GM12878 (cell line): ENCODE measurements around the gene LAMP5. TPM values are rescaled to one million over a fixed set of nuclear protein-coding genes. Genes with fewer than 3 reads are reported as not detected.

Experiments
- ATAC-seq: fragments of 200-7000 bp; cut with Tn5 transposase; 3 replicates; pipeline ENCODE4 v1.9.1; 2020; ENCODE audit warnings: mild to moderate bottlenecking, moderate library complexity
- BruUV-seq: library from RNA; stranded (reverse); fragments of 400-500 nt; replicated peaks from 2 replicates; lab custom pipeline; 2021; lab: Mats Ljungman, UMichigan
- CTCF ChIA-PET: fragments of 300-600 bp; sonication (Branson Sonifier 250); formaldehyde crosslinking; extraction: SDS; loops from one replicate; lab custom pipeline; 2021; ENCODE audit warnings: inconsistent platforms; lab: Yijun Ruan, JAX
- POLR2A ChIA-PET: fragments of 350-600 bp; formaldehyde crosslinking; extraction: SDS; loops from one replicate; lab custom pipeline; 2021; ENCODE audit warnings: inconsistent platforms; lab: Charles Lee
- RAD21 ChIA-PET: fragments of 300-600 bp; sonication (Branson Sonifier 250); formaldehyde crosslinking; loops from one replicate; lab custom pipeline; 2023; ENCODE audit warnings: antibody characterized with exemption; ENCODE audit not compliant: unreplicated experiment; lab: Charles Lee
- SMC1A ChIA-PET: fragments of 300-600 bp; sonication (Branson Sonifier 250); formaldehyde crosslinking; loops from one replicate; lab custom pipeline; 2023; ENCODE audit not compliant: unreplicated experiment, uncharacterized antibody; lab: Charles Lee
- DNase-seq: peaks from one replicate; pipeline ENCODE4 v3.0.0-alpha.2; 2011; ENCODE audit warnings: low read depth, low spot score
- FAIRE-seq: peaks from 3 replicates; lab custom pipeline; 2011; peaks lifted over from hg19 to GRCh38; lab: Jason Lieb, UNC
- H2AFZ ChIP-seq: 2 replicates; pipeline ENCODE4 v1.6.0; 2011; ENCODE audit warnings: low read depth, low read length, control low read depth; ENCODE audit not compliant: control insufficient read depth
- H3K27ac ChIP-seq: 2 replicates; pipeline ENCODE4 v1.5.1; 2011; ENCODE audit warnings: control low read depth; ENCODE audit not compliant: control insufficient read depth, insufficient read depth
- H3K27me3 ChIP-seq, 2 experiments: replicated peaks in 1 of 2; 2 replicates each; pipeline versions ENCODE4 v1.6.0 to v1.6.1; 2011; ENCODE audit warnings: low read length in 1 of 2; ENCODE audit not compliant: control insufficient read depth in 2 of 2, insufficient read depth in 2 of 2
- H3K36me3 ChIP-seq, 2 experiments: 2 replicates each; pipeline ENCODE4 v1.5.1; 2011; ENCODE audit warnings: low read length in 1 of 2; ENCODE audit not compliant: control insufficient read depth in 2 of 2, insufficient read depth in 2 of 2
- H3K4me1 ChIP-seq: 2 replicates; pipeline ENCODE4 v1.6.1; 2011; ENCODE audit warnings: mild to moderate bottlenecking, low read length, moderate library complexity, mixed read lengths; ENCODE audit not compliant: control insufficient read depth, insufficient read depth
- H3K4me2 ChIP-seq: 2 replicates; pipeline ENCODE4 v1.6.0; 2011; ENCODE audit warnings: control low read depth; ENCODE audit not compliant: control insufficient read depth, insufficient read depth
- H3K4me3 ChIP-seq: fragments of 200-600 bp; sonication (generic); 2 replicates; pipeline ENCODE4 v1.5.1; 2016
- H3K79me2 ChIP-seq: 2 replicates; pipeline ENCODE4 v1.6.0; 2011; ENCODE audit warnings: low read length; ENCODE audit not compliant: control insufficient read depth, insufficient read depth
- H3K9ac ChIP-seq: 2 replicates; pipeline ENCODE4 v1.8.0; 2011; ENCODE audit warnings: low read length, control low read depth, mixed read lengths; ENCODE audit not compliant: control insufficient read depth, insufficient read depth
- H3K9me3 ChIP-seq: replicated peaks from 3 replicates; pipeline ENCODE4 v1.5.1; 2011; ENCODE audit warnings: mild to moderate bottlenecking, low read length; ENCODE audit not compliant: control insufficient read depth, insufficient read depth
- H4K20me1 ChIP-seq: 2 replicates; pipeline ENCODE4 v1.6.0; 2011; ENCODE audit not compliant: control insufficient read depth, insufficient read depth
- CEBPZ ChIP-seq: fragments of 150-350 bp; IDR thresholded peaks from 2 replicates; pipeline ENCODE4 v1.6.1; 2016; ENCODE audit warnings: low read depth, low read length
- ZNF24 ChIP-seq: fragments of 450-650 bp; IDR thresholded peaks from 2 replicates; pipeline ENCODE4 v1.6.1; 2017; ENCODE audit warnings: antibody characterized with exemption, mild to moderate bottlenecking
- ZNF622 ChIP-seq: fragments of 450-650 bp; IDR thresholded peaks from 2 replicates; pipeline ENCODE4 v1.6.1; 2017; ENCODE audit warnings: mild to moderate bottlenecking, inconsistent platforms
- ZNF687 ChIP-seq: fragments of 450-650 bp; IDR thresholded peaks from 2 replicates; pipeline ENCODE4 v1.6.1; 2017; ENCODE audit warnings: mild to moderate bottlenecking, moderate library complexity
- WGBS: methylation state at CpG from one replicate; pipeline ENCODE4 v1.1.6; 2016; ENCODE audit warnings: low lambda C conversion rate; ENCODE audit not compliant: insufficient replicate concordance, insufficient coverage; ENCODE audit errors: missing lambda C conversion rate; 5-methylcytosine and 5-hydroxymethylcytosine counted together
- in situ Hi-C: fragments of 300-500 bp; cut with MboI; formaldehyde crosslinking; loops from 9 replicates; pipeline ENCODE4 v1.14.3; 2018; ENCODE audit warnings: mixed read lengths
- intact Hi-C: fragments of 100-400 bp; cut with micrococcal nuclease; formaldehyde crosslinking; loops from one replicate; pipeline ENCODE4 v1.14.2; 2022; ENCODE audit not compliant: unreplicated experiment
- polyA plus RNA-seq, 11 experiments: library from polyadenylated mRNA; depleted of rRNA in 4 of 11; unstranded in 6 of 11; stranded (reverse) in 5 of 11; fragments of >200 nt; fragmentation: Nextera tagmentation in 4 of 11; fragmentation: Illumina TruSeq in 1 of 11; extraction: Ambion mirVana in 4 of 11; extraction: Trizol in 1 of 11; gene quantifications; 1 replicate in 1 of 11; 2 replicates in 10 of 11; pipeline versions ENCODE4 v1.2.1 to v1.2.3, GENCODE V29; 2011 to 2016; ENCODE audit warnings: inconsistent platforms in 2 of 11, missing spikeins in 2 of 11, low read depth in 1 of 11
- total RNA-seq, 4 experiments: library from RNA; depleted of rRNA in 3 of 4; stranded (reverse); fragments of >200 nt in 3 of 4; fragmentation: Illumina TruSeq in 1 of 4; extraction: Trizol in 1 of 4; gene quantifications; 2 replicates each; pipeline versions ENCODE4 v1.2.1 to v1.2.3, GENCODE V29; 2013 to 2021
- TF ChIP-seq, protein P1 (sequence below): fragments of 450-650 bp; IDR thresholded peaks from 2 replicates; pipeline ENCODE4 v1.6.1; 2017; ENCODE audit warnings: borderline replicate concordance
- TF ChIP-seq, protein P2 (sequence below), 3 experiments: IDR thresholded peaks in 2 of 3; conservative IDR thresholded peaks in 1 of 3; 2 replicates each; pipeline ENCODE4 v1.5.1; 2011; ENCODE audit warnings: low read depth in 3 of 3, low read length in 3 of 3, mild to moderate bottlenecking in 3 of 3, control low read depth in 2 of 3, moderate library complexity in 2 of 3, inconsistent platforms in 1 of 3, mixed read lengths in 1 of 3; ENCODE audit not compliant: control insufficient read depth in 2 of 3, insufficient read depth in 1 of 3; ENCODE audit errors: extremely low read depth in 1 of 3

The LAMP5 gene
- total and polyA plus RNA-seq, 10 of the 15 experiments (the other 5 are each of a cell fraction or from before 2014, with no cell fraction given): 0.10 to 0.56 (median 0.49) TPM; not detected in 1

GRCh38 chr20:9501473-9501872, 12.9 kb upstream of the LAMP5 start (continued):
- TF ChIP-seq CEBPZ: no peak
- TF ChIP-seq ZNF622: no peak
- TF ChIP-seq ZNF24: no peak
- TF ChIP-seq, protein P1, sequence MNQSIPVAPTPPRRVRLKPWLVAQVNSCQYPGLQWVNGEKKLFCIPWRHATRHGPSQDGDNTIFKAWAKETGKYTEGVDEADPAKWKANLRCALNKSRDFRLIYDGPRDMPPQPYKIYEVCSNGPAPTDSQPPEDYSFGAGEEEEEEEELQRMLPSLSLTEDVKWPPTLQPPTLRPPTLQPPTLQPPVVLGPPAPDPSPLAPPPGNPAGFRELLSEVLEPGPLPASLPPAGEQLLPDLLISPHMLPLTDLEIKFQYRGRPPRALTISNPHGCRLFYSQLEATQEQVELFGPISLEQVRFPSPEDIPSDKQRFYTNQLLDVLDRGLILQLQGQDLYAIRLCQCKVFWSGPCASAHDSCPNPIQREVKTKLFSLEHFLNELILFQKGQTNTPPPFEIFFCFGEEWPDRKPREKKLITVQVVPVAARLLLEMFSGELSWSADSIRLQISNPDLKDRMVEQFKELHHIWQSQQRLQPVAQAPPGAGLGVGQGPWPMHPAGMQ: no peak

DNA sequence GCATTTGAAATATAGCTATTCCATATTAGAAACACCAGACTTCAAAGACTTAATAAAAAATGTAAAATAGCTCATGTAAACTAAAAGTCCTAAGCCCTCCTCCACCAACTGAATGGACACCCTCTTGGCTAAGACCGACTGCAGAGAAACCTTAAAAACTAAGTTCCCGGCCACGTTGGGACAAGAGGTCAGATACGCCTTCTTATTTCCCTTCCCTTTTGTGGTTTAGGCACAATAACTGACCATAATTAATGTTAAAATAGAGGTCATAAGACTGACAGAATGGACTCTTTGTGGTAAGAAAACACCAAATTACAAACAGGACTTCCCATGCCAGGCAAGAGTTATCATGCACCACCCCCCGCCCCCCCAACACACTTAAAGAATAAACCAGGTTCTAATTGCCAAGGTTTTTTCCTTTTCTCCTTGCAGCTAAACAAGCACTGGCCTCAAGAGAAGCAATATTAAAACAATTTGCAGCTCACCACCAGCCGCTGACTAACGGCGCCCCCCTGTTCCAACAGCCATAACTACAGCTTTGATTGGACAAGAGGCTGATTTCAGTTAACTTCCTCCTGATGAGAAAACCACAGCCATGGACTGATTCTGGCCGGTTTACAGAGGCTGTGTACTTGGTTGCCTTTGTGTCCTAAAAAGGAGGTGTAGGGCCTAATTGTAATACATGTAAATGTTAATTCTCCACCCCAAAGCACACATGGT, 10.7 kb upstream of the LAMP5 start:
- no TSS peak for BruUV-seq
- ChIA-PET SMC1A (no interaction called here), POLR2A (no interaction called here), CTCF (interaction anchor here (0.6 kb wide), 1 partner anchor 579 kb away, joined by 3 read pairs; no protein-coding TSS in a partner anchor), RAD21 (no interaction called here)
- peak; percentile 35 for FAIRE-seq
- peaks cover 0 to 15% of the 10 kb centered on the region in 2 experiments; a peak in 3 of 4 replicates for H3K27me3 ChIP-seq
- ATAC-seq: no peak
- no peak overlapping the region for H3K4me2 ChIP-seq
- H3K9me3 ChIP-seq: no peaks in the 10 kb centered on the region; the same call in 2 of the 3 replicates
- H3K79me2 ChIP-seq: no peaks in the 10 kb centered on the region; the same call in 1 of the 2 replicates
- H3K27ac ChIP-seq: no peak overlapping the region
- H4K20me1 ChIP-seq: no peaks in the 10 kb centered on the region
- intact Hi-C loops (no loop called here), in situ Hi-C loops (no loop called here)
- peaks cover 32% of the 10 kb centered on the region for H3K4me1 ChIP-seq
- 7% methylated on average over 9 of the region's 9 CpGs for WGBS
- H2AFZ ChIP-seq: no peak overlapping the region
- TF ChIP-seq, protein P2, sequence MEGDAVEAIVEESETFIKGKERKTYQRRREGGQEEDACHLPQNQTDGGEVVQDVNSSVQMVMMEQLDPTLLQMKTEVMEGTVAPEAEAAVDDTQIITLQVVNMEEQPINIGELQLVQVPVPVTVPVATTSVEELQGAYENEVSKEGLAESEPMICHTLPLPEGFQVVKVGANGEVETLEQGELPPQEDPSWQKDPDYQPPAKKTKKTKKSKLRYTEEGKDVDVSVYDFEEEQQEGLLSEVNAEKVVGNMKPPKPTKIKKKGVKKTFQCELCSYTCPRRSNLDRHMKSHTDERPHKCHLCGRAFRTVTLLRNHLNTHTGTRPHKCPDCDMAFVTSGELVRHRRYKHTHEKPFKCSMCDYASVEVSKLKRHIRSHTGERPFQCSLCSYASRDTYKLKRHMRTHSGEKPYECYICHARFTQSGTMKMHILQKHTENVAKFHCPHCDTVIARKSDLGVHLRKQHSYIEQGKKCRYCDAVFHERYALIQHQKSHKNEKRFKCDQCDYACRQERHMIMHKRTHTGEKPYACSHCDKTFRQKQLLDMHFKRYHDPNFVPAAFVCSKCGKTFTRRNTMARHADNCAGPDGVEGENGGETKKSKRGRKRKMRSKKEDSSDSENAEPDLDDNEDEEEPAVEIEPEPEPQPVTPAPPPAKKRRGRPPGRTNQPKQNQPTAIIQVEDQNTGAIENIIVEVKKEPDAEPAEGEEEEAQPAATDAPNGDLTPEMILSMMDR (IDR thresholded peaks at IDR 0.05 in 2 of 3, conservative IDR thresholded peaks at IDR 0.05 in 1 of 3; ENCODE audit: control insufficient read depth in 2 of 3, extremely low read depth in 1 of 3, insufficient read depth in 1 of 3, low read depth in 3 of 3, low read length in 3 of 3): peak in 2 of 3 experiments; percentile 3 to 26; a peak in 1 of 6 replicates
- TF ChIP-seq ZNF687: no peak
- no peaks in the 10 kb centered on the region for H3K36me3 ChIP-seq
- H3K4me3 ChIP-seq: no peak overlapping the region
- H3K9ac ChIP-seq: no peak overlapping the region
- DNase-seq: no peak
